NCI-H510A treated with DMSO at 0.1 percent for 48 hours (cell line): ENCODE measurements around the gene SMIM23.

Source experiments
- DNase-seq: peaks from one replicate; lab custom pipeline; 2025; lab: John Stamatoyannopoulos, UW

The SMIM23 gene

DNA sequence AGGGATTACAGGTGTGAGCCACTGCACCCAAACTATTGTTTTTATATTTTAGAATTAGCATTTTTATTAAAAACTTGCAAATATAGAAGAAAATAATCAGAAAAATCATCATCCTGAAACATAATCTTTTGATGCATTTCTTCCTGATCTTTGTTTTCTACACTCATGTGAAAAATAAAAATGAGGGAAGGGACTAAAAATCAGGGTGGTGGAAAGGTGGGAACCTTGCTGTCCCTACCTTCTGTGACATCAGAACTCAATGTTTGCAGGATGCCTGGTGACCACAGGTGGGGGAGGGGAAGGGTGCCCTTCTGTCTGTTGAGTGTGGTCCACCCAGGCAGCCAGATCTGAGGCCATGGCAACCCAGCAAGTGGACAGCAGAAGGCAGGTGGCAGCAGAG is at the start of gene SMIM23:
TSS of gene SMIM23 (plus strand) at position 301 of the 400 bp plus-strand sequence. CDS start at position 356, 55 bp downstream.
- peak; percentile 39 for DNase-seq

DNA sequence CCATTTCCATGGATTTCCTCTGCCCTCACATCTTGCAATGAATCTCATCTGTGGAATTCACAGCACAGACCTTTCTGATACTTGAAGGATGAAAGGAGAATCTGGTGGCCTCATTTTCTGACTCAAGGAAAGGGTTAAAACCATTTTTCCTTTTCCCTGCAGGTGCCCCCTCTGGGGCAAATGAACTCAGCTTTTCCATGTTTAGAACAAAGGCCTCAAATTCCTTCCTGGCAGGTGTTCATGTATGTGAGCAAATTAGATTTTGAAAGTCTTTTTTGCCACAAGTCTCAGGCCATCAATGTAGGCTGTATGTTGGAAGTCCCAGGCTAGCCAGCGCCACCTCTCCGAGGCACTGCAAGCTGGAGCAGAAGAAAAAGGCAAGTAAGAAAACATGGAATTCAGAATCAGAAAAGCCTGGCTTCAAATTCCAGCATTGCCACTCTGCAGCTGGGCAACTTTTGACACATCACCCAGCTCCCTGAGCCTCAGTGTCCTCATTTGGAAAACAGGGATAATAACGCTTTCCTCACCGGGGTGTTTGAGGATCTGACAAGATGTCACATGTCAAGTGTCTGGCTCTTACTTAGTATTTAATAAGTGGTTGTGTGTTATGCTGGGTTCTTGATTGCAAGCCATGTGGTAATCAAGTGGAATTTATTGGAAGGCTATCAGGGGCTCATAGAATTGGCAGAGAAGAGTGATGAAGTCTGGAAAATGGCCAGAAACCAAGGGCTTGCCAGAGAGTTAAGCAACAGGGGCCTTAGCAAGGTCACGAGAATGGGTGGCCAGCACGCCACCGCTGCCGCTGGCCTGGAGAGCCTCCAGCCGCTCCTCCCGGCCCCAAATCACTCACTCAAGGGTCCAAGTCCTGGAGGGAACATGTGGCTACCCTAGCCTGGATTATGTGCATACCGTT is 48.4 kb upstream of the SMIM23 start:
- no peak for DNase-seq

DNA sequence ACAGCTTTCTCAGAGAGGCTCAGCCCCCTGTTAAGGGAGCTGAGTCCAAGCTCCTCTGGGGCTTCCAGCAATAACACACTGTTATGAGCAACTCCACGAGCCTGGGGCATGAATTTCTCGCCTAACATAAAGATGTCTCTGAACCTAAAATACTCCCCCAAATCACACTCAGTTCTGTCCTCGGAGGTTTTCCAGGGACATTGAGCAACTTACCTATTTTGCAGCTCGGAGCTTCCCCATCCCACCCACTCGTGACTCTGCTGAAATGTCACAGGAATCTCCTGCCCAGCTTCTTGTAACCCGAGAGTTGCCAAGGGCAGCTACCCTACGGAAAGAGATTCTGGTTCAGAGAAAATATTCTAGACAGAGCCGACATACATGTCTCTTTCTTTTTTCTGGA is 47.1 kb upstream of the SMIM23 start:
- no peak for DNase-seq

DNA sequence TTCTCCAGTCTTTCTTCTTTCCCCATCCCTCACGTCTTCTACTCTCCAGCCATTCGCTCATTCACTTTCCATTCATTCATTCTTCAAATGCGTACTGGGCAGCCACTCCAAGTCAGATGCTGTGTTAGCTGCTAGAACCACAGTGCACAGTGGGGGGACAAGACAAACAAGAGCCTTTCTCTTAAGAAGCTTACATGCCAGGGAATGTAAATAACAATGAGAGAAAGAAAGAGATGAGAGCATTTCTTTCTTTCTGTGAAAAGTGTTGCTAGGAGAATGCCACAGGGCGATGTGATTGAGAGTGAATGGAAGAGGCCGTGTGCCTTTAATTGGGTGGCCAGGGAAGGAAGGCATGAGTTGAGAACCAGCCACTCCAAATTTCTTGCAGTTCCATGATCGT is 46.3 kb upstream of the SMIM23 start:
- DNase-seq, result no peak

DNA sequence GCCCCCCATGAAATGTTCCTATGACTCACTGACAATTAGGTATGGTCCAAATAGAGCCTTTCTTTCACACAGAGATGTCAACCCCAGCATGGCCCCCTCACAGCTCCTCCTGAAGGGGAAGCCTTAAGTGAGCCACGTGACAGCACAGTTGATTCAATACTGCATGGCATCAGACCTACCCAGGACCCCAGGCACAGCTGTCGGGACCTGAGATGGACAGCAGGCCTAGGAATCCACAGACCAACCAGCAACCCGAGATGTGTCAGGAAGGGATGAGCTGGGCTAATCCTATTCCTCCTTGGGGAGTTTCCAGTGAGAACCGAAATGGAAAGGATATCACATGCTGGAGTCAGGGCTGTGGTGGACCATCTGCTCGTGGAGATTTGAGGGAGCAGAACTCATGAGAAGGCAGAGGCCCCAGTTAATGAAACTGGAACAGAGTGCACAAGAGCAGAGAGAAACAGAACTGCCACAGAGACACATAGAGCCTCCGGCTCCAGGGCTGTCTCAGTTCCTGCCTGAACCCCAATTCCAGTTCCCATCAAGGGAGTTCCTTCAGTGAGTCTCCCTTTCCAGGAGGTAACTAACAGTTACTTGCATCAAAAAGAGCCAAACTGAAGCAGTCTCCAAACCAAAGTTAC is 42.1 kb upstream of the SMIM23 start:
- DNase-seq, result no peak

DNA sequence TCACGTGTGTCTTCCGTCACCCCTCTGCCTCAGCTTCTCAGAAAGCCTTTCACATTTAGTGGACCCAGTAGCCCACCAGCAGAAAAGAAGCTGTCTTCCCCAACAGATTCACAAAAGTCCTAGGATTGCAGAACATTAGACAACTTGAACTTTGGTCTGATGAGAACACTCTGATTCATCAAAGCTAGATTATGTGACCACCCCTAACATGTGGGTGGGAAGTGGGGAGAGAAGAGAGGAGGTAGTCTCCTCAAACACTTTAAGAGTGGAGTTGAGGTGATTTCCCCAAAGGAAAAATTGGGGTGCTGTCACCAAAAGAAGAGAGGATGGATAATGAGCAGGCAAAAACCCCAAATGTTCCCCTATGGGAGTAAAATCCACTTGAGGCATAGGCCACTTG is 41.4 kb upstream of the SMIM23 start:
- DNase-seq, result no peak

DNA sequence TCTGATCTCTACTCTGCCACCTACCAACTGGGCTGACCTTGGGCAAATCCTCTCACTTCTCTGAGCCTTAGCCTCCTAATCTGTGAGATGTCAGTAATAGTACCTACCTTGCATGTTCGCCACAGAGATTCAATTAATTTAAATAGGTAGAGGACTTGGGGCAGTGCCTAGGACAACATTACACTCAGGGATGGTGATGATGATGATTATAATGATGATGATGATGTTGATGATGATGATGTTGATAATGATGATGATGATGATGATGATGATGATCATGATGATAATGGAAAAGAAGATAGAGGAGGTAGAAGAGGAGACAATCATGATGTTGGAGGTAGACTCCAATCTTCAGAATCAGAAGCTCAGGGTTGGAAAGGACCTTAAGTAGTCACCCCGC is 40.7 kb upstream of the SMIM23 start:
- DNase-seq, result no peak

DNA sequence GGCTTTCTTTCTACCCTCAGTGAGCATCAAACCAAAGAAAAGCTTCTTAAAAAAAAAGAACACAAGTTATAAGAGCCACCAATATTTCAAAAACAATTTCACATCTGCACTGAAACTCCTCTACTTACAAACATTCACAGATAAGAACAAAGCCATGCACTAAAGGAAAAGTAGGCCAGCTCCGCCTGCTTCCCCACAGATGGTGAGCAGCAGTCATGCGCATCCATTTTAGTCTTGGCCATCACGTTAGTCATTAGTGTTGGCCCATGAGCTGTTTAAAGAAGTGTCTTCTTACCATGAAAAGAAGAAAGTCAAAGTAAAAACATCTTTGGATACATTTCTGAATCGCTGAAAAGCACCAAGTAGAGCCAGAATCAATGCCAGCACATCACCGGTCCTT is 40.0 kb upstream of the SMIM23 start:
- DNase-seq, result no peak

DNA sequence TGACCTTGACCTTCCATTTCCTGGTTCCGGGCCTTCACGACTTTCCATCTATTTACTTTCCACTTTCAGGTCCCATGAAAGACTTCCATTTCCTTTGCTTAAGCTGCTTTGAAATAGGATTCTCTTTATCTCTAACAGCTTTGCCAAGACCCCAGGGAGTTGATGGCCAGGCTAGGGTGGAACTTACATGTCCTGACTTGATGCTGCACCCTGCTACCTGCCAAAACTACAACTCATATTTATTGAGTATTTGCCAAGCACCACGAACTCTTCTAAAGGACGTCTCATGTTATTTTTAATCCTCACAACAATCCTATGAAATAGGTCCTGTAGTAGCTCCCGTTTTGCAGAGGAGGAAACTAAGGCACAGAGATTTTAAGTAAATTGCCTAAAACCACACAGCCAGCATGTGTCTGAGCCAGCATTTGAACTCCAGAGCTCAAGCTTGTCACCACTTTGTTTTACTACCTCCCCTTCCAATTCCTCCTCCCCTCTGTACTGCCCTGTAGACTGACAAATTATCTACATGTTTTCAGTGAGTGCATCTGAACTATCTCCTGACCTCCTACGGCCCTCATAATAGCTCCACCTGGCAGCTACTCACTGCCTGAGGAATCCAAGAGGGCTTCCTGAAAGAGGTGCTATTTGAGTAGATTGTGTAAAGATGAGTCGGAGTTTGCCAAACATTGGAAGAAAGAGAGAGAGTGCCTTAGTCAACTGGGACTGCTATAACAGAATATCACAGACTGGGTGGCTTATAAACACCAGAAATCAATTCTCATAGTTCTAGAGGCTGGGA is 38.4 kb upstream of the SMIM23 start:
- no peak for DNase-seq

DNA sequence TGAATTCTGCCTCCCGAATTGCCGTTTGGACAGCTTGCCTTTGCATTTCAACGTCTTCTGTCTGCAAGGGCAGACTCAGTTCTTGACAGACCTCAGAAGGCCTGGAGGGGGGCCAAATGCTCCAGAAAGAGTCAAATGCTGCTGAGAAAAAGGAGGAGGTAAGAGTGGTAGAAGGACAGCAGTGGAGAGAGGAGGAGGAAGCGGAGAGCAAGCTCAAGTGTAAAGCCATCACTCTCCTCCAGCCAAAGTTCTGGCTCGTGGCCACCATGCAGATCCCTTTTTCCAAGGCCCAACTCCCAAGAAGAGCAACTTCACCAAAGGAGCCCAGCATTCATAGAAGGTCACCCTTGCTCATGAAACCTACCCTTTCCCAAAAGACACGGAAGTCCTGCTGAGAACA is 36.9 kb upstream of the SMIM23 start:
- no peak for DNase-seq

DNA sequence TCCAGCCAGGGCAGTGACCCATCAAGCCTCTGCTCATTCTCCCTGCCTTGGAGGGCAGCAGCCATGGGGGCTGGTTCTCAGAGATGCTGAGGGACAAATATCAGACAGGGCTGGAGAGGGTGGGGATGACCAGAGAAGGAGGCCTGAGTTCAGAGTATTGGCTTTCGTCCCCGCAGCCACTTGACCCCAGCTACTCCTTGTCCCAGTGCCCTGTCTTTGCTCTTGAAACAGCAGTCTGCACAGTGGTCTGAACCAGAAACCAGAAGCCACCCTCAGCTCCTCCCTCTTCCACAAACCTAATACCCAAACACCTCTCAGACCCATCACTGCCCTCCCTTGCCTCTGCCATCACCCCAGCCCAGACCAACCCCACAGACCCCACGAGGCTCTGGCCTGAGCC is 36.3 kb upstream of the SMIM23 start:
- DNase-seq, result no peak

DNA sequence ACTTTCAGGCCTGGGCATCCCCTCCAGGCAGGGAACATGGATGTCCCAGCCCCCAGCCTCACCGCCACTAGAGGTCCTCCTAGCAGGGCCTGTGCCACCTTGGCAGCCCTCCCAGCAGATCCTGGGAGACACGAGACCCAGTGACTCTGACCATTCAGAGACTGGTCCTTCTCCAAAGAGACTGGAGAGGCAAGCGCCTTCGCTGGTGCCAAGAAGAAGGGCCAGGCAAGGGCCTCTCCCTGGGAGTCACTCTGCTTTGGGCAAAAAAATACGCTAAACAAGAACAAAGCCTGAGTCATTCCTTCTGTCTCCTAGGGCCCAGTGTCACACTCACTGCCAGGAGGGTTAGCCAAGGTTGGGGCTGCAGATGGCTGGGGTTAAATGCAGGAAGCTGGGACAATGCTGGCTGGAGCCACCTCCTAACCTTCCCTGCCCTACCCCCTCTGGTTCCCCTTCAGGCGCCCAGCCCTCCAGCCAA is 35.3 kb upstream of the SMIM23 start:
- no peak for DNase-seq

DNA sequence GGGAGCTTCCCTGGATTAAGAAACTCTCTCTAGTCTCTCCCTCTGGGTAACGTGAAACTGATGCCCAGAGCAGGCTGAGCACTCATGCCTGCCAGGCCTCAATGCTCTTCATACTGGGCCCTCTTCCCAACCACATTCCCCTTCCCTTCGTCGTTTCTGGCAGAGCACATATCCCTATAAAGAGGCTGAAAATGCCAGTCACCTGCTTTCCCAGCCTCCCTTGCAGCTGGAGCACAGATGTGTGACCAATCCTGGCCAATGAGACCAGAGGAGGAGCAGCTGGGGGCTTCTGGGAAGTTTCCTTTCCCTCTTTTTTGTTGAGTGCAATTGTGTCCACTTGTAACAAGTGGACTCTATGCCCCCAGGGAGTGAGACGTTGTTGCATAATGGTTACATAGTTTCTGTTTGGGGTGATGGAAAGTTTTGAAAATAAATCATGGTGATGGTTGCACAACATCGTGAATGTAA is 30.2 kb upstream of the SMIM23 start:
- no peak for DNase-seq

DNA sequence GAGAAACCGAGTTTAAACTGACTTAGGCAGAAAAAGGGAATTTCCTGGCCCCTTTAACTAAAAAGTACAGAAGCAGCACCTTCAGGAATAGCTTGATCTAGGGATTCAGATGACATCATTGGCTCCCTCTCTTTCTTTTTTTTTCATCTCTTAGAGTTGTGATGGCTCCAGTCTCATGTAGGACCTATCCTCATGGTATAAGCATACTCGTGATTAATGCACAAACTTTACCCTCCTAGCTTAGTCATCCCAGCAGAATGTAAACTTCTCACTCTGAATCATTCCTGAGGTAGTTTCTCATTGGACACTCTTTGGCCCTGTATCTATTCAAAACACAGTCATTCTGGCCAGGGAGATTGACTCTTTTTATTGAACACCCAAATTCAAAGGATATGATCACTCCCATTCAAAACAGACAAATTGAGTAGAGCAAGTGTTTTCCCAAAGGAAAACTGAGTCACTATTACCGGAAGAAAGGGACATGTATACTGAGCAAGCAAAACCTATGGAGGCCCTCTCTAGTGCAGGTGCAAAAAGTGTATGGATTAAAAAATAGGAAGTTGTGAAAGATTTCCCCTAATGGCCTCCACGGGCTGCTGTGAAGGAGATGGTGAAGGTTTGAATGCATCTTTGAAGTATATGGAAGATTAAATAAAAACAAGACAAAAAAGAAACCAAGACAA is 27.6 kb upstream of the SMIM23 start:
- no peak for DNase-seq

DNA sequence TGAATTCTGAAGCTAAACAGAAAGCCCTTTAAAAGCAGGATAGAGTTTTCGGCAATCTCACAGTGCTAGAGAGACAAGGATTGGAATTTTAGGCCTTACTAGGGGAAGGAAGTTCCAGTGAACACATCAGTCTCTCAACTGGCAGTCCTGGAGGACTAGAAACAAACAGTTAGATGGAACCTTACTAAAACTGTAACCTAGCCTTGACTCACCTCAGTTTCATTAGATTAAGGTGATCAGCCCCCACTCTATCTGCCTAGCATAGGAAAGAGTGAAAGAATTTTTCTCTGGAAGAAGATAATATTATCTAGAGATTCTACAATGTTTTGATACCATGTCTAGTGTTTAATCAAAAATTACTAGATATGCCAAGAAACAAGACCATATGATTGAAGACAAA is 25.8 kb upstream of the SMIM23 start:
- DNase-seq, result no peak

DNA sequence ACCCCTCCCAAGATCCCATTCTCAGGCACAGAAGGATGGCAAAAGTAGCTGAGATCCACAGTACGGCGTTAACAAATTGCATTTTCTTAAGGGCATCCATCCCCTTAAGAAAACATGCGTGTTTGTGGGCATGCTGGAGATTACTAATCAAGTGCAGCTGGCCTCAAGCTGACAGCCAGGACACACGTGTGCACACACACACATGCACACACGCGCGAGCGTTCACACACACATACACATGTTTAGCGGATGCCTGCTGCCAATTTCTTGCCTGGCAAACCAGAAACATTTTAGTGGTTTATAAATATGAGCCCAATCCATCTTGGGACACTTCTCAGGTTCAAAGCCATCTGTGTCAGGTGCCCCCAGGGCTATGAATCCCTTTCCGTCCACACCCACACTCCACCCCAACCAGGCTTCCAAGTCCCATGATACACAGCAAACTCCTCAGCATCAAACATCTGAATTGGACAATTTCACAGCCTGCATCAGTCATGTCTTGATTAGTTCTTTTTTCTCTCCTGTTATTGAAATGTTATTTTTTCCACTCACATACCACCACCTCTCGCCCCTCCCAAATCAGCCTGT is 23.5 kb upstream of the SMIM23 start:
- no peak for DNase-seq

DNA sequence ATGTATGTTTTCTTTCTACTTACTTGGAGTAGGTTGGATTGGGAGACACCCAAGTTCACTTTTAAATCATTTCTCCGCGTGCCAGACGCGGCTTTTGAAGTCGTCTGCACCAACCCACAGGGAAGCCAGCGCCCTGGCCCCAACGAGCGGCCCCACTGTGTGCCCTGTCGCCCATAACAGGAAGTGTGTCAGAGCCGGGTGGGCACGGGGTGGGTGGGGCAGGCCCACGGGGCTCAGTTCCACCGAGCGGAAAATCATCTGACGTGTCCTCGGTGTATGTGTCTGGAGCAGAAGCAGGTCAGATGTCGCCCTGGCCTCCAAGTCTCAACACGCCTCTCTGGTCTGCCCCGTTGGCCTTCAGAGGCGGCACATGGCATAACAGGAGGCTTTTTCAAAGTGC is 22.7 kb upstream of the SMIM23 start:
- DNase-seq, result no peak

DNA sequence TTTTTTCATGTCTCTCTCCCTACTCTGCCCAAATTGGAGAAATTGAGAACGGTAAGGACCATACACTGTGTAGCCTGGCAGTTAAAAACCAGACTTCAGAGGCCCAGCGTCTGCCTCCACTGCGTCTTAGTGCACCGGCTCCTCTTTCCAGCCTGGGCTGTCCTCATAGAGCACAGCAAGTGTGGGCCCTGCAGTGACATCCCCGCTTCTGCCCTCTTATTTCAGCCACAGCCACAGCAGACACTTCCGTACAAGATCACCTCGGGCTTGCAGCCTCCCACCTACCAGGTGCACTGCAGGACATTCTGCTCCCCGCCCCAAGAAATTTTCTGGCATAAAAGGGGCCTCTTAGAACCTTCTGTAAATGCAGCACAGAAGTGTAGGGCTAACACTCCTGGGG is 21.4 kb upstream of the SMIM23 start:
- no peak for DNase-seq

DNA sequence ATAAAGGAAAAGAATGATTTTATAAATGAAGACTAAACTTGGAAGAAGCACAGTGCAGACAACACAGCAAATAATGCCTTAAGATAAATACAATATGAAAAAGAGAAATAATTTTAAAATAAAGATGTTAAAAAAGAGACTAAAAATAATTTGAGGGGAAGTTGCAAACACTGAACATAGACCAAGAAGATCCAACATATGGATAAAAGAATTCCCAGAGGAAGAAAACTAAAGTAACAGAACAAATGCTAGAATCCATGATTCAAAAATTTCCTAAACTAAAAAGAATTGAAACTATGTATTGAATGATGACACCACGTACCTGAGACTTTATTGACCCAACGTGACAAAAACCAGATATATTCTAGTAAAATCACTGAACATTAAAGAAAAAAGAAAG is 18.7 kb upstream of the SMIM23 start:
- DNase-seq, result no peak

DNA sequence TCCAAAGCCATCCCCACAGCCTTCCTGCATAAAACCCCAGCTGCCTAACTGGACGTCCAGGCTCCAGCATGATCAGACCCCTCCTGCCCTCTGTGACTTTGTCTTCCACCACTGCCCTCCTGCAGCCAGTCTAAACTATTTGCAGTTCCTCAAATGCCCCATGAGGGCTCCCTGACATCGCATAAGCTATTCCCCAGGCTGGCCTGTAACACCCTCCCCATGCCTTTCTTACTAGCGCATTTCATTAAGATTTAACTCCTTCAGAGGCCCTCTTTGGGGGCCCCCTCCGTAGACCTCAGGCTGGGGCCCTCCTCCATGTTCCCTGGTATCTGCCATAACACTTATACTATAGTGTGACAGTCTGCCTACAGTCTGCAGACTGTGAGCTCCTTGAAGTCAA is 15.5 kb upstream of the SMIM23 start:
- no peak for DNase-seq

DNA sequence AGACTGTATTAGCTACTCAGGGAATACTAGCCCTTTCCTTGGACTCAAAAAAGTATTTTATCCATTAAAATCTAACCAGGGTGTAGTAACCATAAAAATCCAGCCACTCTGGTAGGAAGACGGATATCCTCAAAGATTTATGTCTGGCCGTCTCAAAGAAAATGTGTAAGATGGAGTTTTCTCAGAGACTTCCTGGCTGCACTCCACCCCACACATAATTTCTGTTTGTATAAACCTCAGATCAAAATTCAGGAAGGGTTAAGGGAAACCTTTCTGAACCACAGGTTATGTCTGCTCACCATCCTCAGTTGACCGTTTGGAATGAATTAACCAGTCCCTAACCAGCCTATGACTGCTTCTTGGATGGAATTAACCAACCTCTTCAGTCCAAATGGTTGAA is 13.8 kb upstream of the SMIM23 start:
- DNase-seq, result no peak

DNA sequence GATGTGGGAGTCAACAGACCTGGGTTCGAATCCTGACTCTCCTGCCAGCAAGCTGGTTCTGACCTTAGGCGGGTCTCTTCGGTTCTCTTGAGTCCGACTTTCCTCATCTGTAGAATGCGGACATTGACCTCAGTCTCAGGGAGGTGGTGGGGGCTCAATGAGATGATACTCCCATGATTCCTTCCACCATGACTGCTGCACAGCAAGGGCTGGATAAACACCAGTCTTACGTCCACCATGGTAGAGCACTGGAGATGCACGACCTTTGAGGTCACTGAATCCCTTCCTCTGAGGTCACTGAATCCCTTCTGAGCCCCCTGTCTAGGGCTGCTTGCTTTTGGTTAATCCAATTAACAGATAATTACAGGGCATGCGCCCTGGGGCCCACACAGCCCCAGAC is 12.5 kb upstream of the SMIM23 start:
- no peak for DNase-seq
